Measurements from ENCODE around the gene PTMS.

The PTMS gene

DNA sequence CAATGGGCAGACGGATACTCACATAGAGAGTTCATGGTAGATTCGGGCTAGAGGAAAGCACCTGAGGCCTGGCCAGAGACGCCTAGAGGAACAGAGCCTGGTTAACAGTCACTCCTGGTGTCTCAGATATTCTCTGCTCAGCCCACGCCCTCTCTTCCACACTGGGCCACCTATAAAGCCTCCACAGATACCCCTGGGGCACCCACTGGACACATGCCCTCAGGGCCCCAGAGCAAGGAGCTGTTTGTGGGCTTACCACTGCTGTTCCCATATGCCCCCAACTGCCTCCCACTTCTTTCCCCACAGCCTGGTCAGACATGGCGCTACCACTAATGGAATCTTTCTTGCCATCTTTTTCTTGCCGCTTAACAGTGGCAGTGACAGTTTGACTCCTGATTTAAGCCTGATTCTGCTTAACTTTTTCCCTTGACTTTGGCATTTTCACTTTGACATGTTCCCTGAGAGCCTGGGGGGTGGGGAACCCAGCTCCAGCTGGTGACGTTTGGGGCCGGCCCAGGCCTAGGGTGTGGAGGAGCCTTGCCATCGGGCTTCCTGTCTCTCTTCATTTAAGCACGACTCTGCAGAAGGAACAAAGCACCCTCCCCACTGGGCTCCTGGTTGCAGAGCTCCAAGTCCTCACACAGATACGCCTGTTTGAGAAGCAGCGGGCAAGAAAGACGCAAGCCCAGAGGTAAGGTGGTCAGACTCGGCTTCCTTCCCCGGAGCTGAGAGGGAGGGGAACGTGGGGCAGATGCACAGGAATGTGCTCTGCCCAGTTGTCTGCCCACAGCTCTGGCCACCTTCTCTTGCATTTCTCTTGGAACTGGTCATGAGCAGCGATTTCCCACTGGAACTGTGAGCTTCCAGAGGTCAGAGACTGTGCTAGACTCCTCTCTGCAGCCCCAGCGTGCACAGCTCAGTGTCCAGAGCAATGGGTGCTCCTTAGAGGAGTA, 23.1 kb downstream of the PTMS start, which contains the start of gene CD4:
TSS of gene CD4 (plus strand) at position 557 of the 953 bp plus-strand sequence. CDS start 10,611 bp downstream, outside the sequence.
- no peak for DNase-seq (ENCODE audit: low read depth)

DNA sequence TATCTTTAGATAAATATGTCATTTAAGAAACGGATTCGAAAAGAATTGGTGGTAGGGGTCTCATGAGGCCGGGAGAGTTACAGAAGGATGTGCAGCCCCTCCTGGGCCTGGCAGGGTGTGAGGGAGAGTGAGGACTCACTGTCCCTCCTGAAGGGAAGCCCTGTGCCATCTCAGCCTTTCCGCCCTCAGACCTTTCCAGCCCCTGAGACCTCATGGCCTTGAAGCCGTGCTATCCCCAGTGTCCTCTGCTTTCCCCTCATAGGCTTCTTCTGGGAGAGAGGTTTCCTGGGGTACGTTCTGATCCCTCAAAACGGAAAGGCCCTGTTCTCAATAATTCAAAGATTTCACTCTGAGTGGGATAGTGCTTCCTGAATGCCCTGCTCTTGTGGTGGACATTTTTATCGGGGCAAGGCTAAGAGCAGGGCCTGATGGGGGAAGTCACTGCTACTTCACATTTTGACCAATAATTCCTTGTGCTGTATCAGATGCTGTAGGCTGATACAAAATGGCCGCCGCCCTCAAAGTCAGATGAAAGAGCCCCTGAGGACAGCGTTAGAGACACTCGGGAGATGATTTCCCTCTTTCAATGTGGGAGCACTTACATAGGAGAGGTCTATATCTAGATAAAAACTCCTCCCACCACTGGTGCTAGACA, 24.5 kb downstream of the PTMS start:
- DNase-seq (ENCODE audit: low read depth), result no peak

DNA sequence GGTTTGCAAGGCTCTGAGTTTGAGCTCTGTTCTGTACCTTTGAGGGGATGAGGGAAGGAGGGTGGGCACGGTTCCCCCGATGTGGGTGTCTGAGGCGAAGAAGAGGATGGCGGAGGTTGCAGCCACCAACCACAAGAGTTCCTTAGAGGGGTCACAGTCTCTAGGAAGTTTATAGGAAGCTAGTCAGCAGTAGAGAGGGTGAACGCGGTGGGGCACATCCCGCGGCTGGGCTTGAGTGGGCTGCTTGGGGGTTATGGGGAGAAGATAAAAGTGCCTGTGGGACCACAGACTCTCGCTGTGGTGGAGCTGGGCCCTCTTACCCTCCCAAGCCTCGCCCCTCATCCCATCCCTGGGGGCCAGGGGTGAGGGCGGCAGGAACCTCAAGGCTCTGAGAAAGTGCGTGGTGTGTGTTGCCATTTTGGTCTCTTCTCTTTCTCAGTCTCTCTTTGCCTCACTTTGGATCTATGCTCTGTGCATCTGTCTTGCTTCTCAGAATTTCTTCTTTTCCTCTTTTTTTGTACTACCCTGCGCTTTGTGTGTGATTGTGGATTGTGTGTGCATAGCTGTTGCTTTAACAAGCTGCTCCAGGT, 25.9 kb downstream of the PTMS start:
- no peak for DNase-seq (ENCODE audit: low read depth)

DNA sequence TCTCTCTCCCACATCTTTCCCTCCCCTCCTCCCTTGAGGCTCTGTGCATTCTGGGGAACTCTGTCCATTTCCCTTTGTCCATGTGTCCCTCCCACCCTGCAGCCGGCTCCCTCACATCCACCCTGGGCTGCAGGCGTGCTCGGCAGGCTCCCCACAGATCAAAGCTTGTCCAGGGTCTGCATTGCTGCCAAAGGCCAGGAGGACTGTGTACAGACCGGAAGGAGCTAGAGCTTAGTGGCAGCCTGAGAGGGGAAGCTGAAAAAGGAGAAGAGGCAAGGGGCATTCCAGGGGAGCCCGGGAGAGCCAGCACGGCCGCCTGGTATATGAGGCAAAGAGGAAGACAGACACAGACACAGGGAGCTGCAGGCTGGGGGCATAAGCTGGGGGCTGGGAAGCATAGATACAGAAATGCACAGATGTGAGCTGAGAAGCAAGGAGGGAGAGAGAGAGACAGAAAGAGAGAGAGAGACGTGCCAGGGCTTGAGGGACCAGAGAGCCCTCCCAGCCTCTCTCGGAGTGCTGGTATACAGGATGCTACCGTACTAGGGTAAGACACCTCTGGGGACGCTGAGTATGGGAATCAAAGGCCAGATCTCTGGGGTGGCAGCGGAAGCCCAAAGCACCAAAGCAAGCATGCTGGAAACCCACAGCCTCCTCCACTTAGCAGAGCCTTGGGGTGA, 26.5 kb downstream of the PTMS start:
- no peak for DNase-seq (ENCODE audit: low read depth)

DNA sequence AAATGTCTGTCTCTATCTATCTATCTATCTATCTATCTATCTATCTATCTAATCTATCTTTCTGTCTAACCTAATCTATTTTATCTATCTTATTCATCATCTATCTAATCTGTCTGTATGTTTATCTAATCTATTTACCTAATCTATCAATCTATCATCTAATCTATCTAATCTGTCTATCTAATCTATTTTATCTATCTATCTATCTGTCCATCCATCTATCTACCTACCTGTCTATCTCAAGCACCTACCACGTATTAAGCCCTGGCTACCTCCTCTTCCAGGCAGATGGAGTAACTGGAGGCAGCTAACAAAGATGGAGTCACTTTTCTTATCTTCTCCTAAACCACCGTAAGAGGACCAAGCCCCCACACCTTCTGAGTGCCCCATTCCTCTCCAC, 28.9 kb downstream of the PTMS start:
- DNase-seq (ENCODE audit: low read depth), result no peak

DNA sequence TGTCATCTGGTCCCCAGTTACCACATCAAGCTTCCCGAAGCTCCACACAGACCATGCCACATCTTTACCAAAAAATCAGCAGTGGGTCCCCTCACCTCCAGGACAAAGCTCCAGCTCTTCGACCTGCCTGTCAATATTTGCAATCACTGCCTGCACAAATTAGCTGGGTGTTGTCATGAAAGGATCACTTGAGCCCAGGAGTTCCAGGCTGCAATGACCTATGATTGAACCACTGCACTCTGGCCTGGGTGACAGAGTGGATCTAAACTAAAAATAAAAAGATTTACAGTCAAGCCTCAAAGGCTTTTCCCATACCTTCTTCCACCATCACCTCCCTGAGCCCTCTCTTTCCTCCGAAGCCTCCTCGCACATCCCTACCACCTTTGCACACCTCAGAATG, 30.4 kb downstream of the PTMS start:
- DNase-seq (ENCODE audit: low read depth), result no peak

DNA sequence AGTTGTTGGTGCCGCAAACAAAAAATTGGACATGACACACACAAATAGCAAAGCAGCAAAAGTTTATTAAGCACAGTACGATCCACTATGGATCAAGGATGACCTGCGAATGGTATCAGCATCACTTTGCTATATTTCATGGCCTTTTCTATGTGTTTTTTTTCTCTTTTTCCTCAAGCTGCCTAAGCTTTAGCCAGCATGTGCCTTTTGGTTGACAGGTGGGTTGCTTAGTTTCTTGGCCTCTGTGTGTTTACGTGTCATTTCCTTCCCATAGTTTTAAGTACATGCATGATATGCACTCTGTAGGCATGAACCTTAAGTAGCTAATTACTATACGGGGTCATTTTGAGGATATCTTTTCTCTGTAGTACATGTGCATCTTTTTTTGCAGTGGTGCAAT, 33.0 kb downstream of the PTMS start:
- DNase-seq (ENCODE audit: low read depth), result no peak

DNA sequence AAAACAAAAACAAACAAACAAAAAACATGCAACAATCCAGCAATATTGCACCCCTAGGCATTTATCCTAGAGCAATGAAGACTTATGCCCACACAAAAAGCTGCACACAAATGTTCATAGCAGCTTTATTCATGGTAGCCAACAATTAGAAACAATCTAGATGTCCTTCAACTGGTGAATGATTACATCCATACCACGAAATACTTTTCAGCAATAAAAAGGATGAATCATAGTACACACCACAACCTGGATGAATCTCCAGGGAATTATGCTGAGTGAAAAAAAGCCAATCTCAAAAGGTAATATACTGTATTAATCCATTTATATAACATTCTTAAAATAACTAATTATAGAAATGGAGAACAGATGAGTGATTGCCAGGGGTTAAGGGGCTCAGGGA, 41.0 kb downstream of the PTMS start:
- no peak for DNase-seq (ENCODE audit: low read depth)

DNA sequence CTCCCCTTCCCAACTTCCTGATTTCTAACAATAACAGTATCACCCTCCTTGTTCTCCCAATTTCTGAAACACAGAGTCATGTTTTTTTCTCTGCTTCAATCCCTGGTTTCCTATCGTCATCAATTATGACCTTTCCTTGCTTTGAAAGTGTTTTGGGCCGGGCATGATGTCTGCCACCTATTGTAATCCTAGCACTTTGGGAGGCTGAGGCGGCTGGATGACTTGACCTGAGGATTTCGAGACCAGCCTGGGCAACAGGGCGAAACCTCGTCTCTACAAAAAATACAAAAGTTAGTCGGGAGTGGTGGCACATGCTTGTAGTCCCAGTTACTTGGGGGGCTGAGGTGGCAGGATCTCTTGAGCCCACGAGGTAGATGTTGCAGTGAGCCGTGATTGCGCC, 42.9 kb downstream of the PTMS start:
- no peak for DNase-seq (ENCODE audit: low read depth)

DNA sequence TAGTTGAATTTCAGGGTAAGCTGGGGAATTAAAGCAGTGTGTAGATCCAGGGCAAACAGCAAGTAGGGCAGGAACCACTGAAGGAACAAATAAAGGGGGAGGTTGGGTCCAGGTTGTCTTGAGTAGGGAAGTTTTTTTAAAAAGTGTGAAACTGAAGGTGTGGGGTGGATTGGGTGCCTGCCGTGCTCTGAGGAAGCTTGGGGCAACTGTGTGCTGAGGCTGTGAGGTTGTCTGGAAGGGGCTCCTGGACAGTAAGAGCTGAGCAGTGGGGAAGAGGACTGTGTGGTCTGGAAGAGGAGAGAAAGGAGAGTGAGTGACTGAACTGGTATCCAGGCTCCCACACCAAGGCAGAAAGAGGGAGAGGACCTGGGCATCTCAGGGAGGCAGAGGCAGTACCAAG, 44.6 kb downstream of the PTMS start:
- DNase-seq (ENCODE audit: low read depth), result no peak

DNA sequence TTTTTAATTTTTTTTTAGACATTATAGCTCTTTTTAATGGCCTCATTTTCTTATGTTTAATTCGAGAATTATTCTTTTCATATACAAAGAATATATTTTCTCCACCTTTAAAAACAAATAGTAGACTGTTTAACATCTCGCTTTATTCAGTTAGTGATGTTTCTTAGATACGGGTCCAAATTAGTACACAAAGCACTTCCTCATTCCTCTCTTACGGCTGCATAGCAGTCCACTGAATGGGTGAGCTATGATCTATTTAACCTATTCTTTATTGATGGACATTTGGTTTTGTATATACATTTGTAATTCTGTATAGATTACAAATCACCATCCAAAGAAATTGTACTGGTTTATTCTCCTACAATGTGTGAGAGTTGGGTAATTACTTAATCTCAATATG, 47.2 kb downstream of the PTMS start:
- DNase-seq (ENCODE audit: low read depth), result no peak

DNA sequence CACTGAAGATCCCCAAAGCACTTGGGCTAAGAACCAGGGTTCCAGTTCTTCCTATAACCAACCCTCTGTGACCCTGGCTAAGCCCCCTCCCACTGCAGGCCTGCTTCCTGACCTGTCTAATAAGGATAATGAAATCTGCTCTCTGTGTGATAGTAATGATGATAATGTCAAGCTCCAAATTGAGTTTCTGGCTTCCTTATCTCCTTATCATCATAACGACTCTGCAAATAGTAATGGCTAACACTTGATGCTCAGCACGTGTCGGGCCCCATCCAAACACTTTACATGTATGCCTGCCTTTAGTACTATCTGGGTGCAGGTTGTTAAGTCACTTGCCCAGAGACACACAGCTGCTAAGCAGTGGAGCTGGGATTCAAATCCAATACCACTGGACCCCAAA, 50.4 kb downstream of the PTMS start:
- no peak for DNase-seq (ENCODE audit: low read depth)

DNA sequence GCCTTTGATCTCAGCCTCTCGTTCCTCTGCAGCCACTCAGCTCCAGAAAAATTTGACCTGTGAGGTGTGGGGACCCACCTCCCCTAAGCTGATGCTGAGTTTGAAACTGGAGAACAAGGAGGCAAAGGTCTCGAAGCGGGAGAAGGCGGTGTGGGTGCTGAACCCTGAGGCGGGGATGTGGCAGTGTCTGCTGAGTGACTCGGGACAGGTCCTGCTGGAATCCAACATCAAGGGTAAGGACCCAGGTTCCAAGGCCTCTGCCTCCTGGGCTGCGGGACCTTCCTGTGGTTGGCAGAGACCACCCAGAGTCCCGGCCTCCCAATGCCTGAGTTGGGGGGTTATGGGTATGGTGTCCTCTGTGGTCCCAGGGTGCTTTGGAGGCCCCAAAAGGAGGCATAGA, 50.9 kb downstream of the PTMS start:
- no peak for DNase-seq (ENCODE audit: low read depth)

DNA sequence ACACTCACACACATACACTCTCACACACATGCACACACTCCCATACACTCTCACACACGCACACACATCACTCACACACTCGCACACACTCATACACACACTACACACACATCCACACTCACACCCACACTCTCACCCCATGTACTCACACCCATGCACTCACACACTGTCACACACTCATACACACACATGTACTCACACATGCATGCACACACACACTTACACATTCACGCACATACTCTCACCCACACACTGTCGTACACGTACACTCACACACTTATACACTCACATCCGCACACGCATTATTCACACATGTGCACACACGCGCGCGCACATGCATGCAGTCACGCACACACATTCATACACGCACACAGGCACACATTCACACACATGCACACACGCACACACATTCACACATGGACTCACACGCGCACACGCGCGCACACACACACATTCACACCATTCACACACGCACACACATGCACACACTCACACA, 51.5 kb downstream of the PTMS start:
- no peak for DNase-seq (ENCODE audit: low read depth)

DNA sequence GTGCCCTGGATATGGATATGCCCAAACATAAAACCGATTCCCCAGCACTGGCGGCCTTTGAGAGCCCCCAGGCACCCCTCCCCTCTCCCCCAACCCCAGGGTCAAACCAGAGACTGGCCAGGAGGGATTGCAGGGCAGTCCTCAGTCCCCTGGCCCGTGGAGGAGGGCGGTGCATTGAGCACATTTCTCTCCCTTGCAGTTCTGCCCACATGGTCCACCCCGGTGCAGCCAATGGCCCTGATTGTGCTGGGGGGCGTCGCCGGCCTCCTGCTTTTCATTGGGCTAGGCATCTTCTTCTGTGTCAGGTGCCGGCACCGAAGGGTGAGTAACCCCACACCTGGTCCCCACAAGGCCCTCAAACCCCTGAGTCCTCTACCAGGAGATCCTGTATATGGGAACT, 52.1 kb downstream of the PTMS start:
- no peak for DNase-seq (ENCODE audit: low read depth)

DNA sequence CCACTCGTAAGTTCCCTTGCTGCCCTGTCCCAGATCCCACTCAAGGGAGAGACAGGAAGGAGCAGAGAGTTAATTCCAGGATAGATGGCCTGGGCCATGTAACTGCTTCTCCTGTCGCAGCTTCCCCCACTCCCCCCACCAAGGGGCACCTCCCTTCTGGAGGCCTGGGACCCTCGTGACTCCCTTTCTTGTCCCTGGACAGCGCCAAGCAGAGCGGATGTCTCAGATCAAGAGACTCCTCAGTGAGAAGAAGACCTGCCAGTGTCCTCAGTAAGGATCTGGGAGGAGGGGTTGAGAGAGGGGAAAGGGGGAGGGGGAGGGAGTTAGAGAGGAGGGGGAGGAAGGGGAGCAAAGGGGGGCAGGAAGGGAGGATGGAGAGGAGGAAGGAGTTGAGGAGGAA, 52.5 kb downstream of the PTMS start:
- DNase-seq (ENCODE audit: low read depth), result no peak

DNA sequence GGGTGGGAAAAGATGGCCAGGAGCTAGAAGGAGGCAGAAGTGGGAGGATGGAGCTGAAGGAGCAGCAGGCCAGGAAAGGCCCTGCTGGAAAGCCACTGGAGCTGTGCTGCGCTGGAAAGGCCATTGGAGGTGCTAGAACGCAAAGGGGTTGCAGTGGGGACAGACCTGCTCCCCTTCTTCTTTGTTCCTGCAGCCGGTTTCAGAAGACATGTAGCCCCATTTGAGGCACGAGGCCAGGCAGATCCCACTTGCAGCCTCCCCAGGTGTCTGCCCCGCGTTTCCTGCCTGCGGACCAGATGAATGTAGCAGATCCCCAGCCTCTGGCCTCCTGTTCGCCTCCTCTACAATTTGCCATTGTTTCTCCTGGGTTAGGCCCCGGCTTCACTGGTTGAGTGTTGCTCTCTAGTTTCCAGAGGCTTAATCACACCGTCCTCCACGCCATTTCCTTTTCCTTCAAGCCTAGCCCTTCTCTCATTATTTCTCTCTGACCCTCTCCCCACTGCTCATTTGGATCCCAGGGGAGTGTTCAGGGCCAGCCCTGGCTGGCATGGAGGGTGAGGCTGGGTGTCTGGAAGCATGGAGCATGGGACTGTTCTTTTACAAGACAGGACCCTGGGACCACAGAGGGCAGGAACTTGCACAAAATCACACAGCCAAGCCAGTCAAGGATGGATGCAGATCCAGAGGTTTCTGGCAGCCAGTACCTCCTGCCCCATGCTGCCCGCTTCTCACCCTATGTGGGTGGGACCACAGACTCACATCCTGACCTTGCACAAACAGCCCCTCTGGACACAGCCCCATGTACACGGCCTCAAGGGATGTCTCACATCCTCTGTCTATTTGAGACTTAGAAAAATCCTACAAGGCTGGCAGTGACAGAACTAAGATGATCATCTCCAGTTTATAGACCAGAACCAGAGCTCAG, 53.2 kb downstream of the PTMS start:
- DNase-seq (ENCODE audit: low read depth), result no peak

DNA sequence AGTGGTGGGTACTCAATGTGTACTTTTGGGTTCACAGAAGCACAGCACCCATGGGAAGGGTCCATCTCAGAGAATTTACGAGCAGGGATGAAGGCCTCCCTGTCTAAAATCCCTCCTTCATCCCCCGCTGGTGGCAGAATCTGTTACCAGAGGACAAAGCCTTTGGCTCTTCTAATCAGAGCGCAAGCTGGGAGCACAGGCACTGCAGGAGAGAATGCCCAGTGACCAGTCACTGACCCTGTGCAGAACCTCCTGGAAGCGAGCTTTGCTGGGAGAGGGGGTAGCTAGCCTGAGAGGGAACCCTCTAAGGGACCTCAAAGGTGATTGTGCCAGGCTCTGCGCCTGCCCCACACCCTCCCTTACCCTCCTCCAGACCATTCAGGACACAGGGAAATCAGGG, 54.0 kb downstream of the PTMS start:
- no peak for DNase-seq (ENCODE audit: low read depth)

Measured in stimulated activated CD8-positive, alpha-beta memory T cell treated with anti-CD3 and anti-CD28 coated beads, Interleukin-7, amount 100 ng/mL, for 24 hours (primary cell).